ENCODE data around the gene LRRN4. TPM values are rescaled to one million over a fixed set of nuclear protein-coding genes. Genes with fewer than 3 reads are reported as not detected.

LRRN4 gene
- total RNA-seq, 1 experiment from 2014 or later: 0.57 TPM

DNA sequence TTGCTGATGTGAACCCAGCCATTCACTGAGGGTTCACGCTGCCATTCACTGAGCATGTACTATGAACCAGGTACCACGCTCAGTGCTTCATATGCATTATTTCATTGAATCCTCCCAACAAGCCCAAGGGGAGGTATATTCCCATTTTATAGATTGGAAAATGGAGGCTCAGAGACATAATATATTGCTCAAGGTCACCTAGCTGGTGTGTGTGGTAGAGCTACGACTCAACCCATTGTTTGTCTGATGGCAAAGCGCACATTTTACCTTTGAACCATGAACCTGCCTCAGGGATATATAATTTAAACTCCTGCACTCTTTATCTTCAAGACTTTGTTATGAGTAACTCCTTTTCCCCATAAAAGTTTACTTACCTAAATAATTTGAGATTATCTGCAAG lies 40.7 kb upstream of the LRRN4 start:
- CTCF ChIA-PET: no interaction called here
- H3K36me3 ChIP-seq (ENCODE audit: control insufficient read depth, insufficient read depth, low read length): no peaks in the 10 kb centered on the region
- BruUV-seq (replicated peaks): no TSS peak
- H3K4me1 ChIP-seq (ENCODE audit: control insufficient read depth, insufficient read depth, low read length): no peaks in the 10 kb centered on the region
- intact Hi-C loops (cut with micrococcal nuclease; ENCODE audit: unreplicated experiment): no loop called here
- no peak overlapping the region for H3K4me3 ChIP-seq (ENCODE audit: low read depth in 2 of 2, low read length in 2 of 2)
- H3K27me3 ChIP-seq (ENCODE audit: control insufficient read depth, insufficient read depth, low read length): peaks cover 4% of the 10 kb centered on the region; the same call in 1 of the 2 replicates
- in situ Hi-C loops (cut with HindIII; ENCODE audit: low pct_unique_long_range_greater_than_20kb, low sequenced_read_pairs): no loop called here
- POLR2A ChIA-PET: no interaction called here
- H3K9me3 ChIP-seq (ENCODE audit: control insufficient read depth, insufficient read depth, low read depth, low read length): no peaks in the 10 kb centered on the region
- DNase-seq (ENCODE audit: low read depth, low spot score) (no peak), ATAC-seq (no peak)
- no peak overlapping the region for H3K27ac ChIP-seq (ENCODE audit: low read length)
- TF ChIP-seq TCF7L2 (IDR thresholded peaks at IDR 0.05; ENCODE audit: low read depth, low read length) (no peak), SIN3A (IDR thresholded peaks at IDR 0.05; ENCODE audit: borderline replicate concordance, insufficient read depth, low read depth, low read length) (no peak), POLR2AphosphoS5 (IDR thresholded peaks at IDR 0.05; ENCODE audit: low read depth, low read length) (no peak), REST (IDR thresholded peaks at IDR 0.05; ENCODE audit: insufficient read depth in 1 of 2, low read depth in 2 of 2, low read length in 1 of 2) (no peak)
- TF ChIP-seq, protein P1, sequence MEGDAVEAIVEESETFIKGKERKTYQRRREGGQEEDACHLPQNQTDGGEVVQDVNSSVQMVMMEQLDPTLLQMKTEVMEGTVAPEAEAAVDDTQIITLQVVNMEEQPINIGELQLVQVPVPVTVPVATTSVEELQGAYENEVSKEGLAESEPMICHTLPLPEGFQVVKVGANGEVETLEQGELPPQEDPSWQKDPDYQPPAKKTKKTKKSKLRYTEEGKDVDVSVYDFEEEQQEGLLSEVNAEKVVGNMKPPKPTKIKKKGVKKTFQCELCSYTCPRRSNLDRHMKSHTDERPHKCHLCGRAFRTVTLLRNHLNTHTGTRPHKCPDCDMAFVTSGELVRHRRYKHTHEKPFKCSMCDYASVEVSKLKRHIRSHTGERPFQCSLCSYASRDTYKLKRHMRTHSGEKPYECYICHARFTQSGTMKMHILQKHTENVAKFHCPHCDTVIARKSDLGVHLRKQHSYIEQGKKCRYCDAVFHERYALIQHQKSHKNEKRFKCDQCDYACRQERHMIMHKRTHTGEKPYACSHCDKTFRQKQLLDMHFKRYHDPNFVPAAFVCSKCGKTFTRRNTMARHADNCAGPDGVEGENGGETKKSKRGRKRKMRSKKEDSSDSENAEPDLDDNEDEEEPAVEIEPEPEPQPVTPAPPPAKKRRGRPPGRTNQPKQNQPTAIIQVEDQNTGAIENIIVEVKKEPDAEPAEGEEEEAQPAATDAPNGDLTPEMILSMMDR (IDR thresholded peaks at IDR 0.05): no peak

- TF ChIP-seq TCF7L2 (IDR thresholded peaks at IDR 0.05; ENCODE audit: low read depth, low read length) (no peak), SIN3A (IDR thresholded peaks at IDR 0.05; ENCODE audit: borderline replicate concordance, insufficient read depth, low read depth, low read length) (no peak), REST (IDR thresholded peaks at IDR 0.05; ENCODE audit: insufficient read depth in 1 of 2, low read depth in 2 of 2, low read length in 1 of 2) (no peak), POLR2AphosphoS5 (IDR thresholded peaks at IDR 0.05; ENCODE audit: low read depth, low read length) (no peak)
- TF ChIP-seq, protein P1 (IDR thresholded peaks at IDR 0.05): no peak
- no TSS peak for BruUV-seq (replicated peaks)
- in situ Hi-C loops (cut with HindIII; ENCODE audit: low pct_unique_long_range_greater_than_20kb, low sequenced_read_pairs): no loop called here
- H3K4me1 ChIP-seq (ENCODE audit: control insufficient read depth, insufficient read depth, low read length): no peaks in the 10 kb centered on the region
- DNase-seq (ENCODE audit: low read depth, low spot score) (no peak), ATAC-seq (no peak)
- POLR2A ChIA-PET: no interaction called here
- H3K27ac ChIP-seq (ENCODE audit: low read length): no peak overlapping the region
- H3K36me3 ChIP-seq (ENCODE audit: control insufficient read depth, insufficient read depth, low read length): no peaks in the 10 kb centered on the region
- H3K4me3 ChIP-seq (ENCODE audit: low read depth in 2 of 2, low read length in 2 of 2): no peak overlapping the region
- H3K9me3 ChIP-seq (ENCODE audit: control insufficient read depth, insufficient read depth, low read depth, low read length): no peaks in the 10 kb centered on the region
- CTCF ChIA-PET: no interaction called here
- intact Hi-C loops (cut with micrococcal nuclease; ENCODE audit: unreplicated experiment): no loop called here
- peaks cover 4% of the 10 kb centered on the region; the same call in 1 of the 2 replicates for H3K27me3 ChIP-seq (ENCODE audit: control insufficient read depth, insufficient read depth, low read length)
Measured at GRCh38 chr20:6094063-6094462, 40.2 kb upstream of the LRRN4 start.

Data from Panc1 (cell line).